Endothelial cell of umbilical vein (primary cell): ENCODE measurements around the gene NDC80. TPM values are rescaled to one million over a fixed set of nuclear protein-coding genes. Genes with fewer than 3 reads are reported as not detected.

Source experiments
- BruUV-seq: library from RNA; stranded (reverse); fragments of 400-500 nt; replicated peaks from 2 replicates; lab custom pipeline; 2021; lab: Mats Ljungman, UMichigan
- CTCF ChIA-PET: fragments of 300-600, 350-600 bp; sonication (Branson Sonifier 250); formaldehyde crosslinking; loops from one replicate; lab custom pipeline; 2021; ENCODE audit warnings: antibody characterized with exemption, inconsistent platforms; lab: Charles Lee
- POLR2A ChIA-PET: fragments of 300-600, 350-600 bp; sonication (Branson Sonifier 250); formaldehyde crosslinking; loops from one replicate; lab custom pipeline; 2021; ENCODE audit warnings: antibody characterized with exemption, inconsistent platforms; lab: Charles Lee
- DNase-seq: peaks from one replicate; pipeline ENCODE4 v3.0.0-alpha.2; 2011; ENCODE audit warnings: low read depth, low spot score
- FAIRE-seq: peaks from 2 replicates; lab custom pipeline; 2011; peaks lifted over from hg19 to GRCh38; lab: Jason Lieb, UNC
- H2AFZ ChIP-seq: 2 replicates; pipeline ENCODE4 v1.6.0; 2012; ENCODE audit warnings: low read depth, low read length, control low read depth, inconsistent platforms
- H3K27ac ChIP-seq: 2 replicates; pipeline ENCODE4 v1.5.1; 2011; ENCODE audit warnings: low read depth, mild to moderate bottlenecking, control low read depth, low read length, moderate library complexity; ENCODE audit not compliant: insufficient read depth
- H3K27me3 ChIP-seq, 2 experiments: 2 replicates each; pipeline versions ENCODE4 v1.6.0 to v1.6.1; 2011; ENCODE audit warnings: low read length in 2 of 2, mixed read lengths in 1 of 2; ENCODE audit not compliant: control insufficient read depth in 2 of 2, insufficient read depth in 2 of 2
- H3K36me3 ChIP-seq, 2 experiments: 2 replicates in 1 of 2; 3 replicates in 1 of 2; pipeline ENCODE4 v1.5.1; 2011; ENCODE audit warnings: low read length in 2 of 2, mild to moderate bottlenecking in 1 of 2, moderate library complexity in 1 of 2; ENCODE audit not compliant: control insufficient read depth in 2 of 2, insufficient read depth in 2 of 2; ENCODE audit errors: extremely low read depth in 1 of 2
- H3K4me1 ChIP-seq: 3 replicates; pipeline ENCODE4 v1.5.1; 2011; ENCODE audit warnings: mild to moderate bottlenecking, low read length; ENCODE audit not compliant: control insufficient read depth, insufficient read depth; ENCODE audit errors: extremely low read depth
- H3K4me2 ChIP-seq: 2 replicates; pipeline ENCODE4 v1.6.1; 2011; ENCODE audit warnings: low read length, control low read depth, mixed read lengths; ENCODE audit not compliant: insufficient read depth
- H3K4me3 ChIP-seq, 3 experiments: fragments of 200-600 bp in 1 of 3; sonication (generic), shearing (Covaris generic) in 1 of 3; replicated peaks in 1 of 3; 2 replicates each; pipeline ENCODE4 v1.5.1; 2011 to 2016; ENCODE audit warnings: control low read depth in 3 of 3, low read length in 3 of 3, mild to moderate bottlenecking in 2 of 3, inconsistent platforms in 1 of 3, low read depth in 1 of 3, moderate library complexity in 1 of 3; ENCODE audit not compliant: insufficient read depth in 1 of 3
- H3K79me2 ChIP-seq: 2 replicates; pipeline ENCODE4 v1.6.0; 2012; ENCODE audit warnings: low read length, inconsistent platforms; ENCODE audit not compliant: control insufficient read depth, insufficient read depth
- H3K9ac ChIP-seq: replicated peaks from 2 replicates; pipeline ENCODE3; 2011; ENCODE audit warnings: low read length, control low read depth; ENCODE audit not compliant: insufficient read depth; ENCODE audit errors: extremely low read depth
- H3K9me1 ChIP-seq: replicated peaks from 3 replicates; pipeline ENCODE4 v1.6.0; 2011; ENCODE audit warnings: mild to moderate bottlenecking, low read length; ENCODE audit not compliant: control insufficient read depth, insufficient read depth; ENCODE audit errors: extremely low read depth
- H3K9me3 ChIP-seq: replicated peaks from 2 replicates; pipeline ENCODE4 v1.5.1; 2012; ENCODE audit warnings: low read length, inconsistent platforms; ENCODE audit not compliant: control insufficient read depth, insufficient read depth
- H4K20me1 ChIP-seq: replicated peaks from 2 replicates; pipeline ENCODE3; 2011; ENCODE audit warnings: mild to moderate bottlenecking, low read length; ENCODE audit not compliant: control insufficient read depth, insufficient read depth; ENCODE audit errors: extremely low read depth
- EZH2 ChIP-seq: IDR thresholded peaks from 2 replicates; pipeline ENCODE4 v1.6.1; 2012; ENCODE audit warnings: borderline replicate concordance, low read depth, mild to moderate bottlenecking, moderate library complexity, low read length, inconsistent platforms; ENCODE audit not compliant: severe bottlenecking
- FOS ChIP-seq: IDR thresholded peaks from 2 replicates; pipeline ENCODE4 v1.6.1; 2011; ENCODE audit warnings: mild to moderate bottlenecking, low read length, moderate library complexity, borderline replicate concordance; ENCODE audit not compliant: insufficient read depth
- GATA2 ChIP-seq: IDR thresholded peaks from 2 replicates; pipeline ENCODE4 v1.7.0; 2011; ENCODE audit warnings: low read depth, mild to moderate bottlenecking, moderate library complexity, mixed read lengths, low read length; ENCODE audit not compliant: insufficient read length, insufficient read depth
- JUN ChIP-seq: IDR thresholded peaks from 2 replicates; pipeline ENCODE4 v1.6.1; 2011; ENCODE audit warnings: borderline replicate concordance, low read depth; ENCODE audit not compliant: insufficient read length, insufficient read depth
- MYC ChIP-seq: IDR thresholded peaks from one replicate; pipeline ENCODE4 v1.6.1; 2011; ENCODE audit warnings: mild to moderate bottlenecking, low read depth, low read length
- POLR2A ChIP-seq: IDR thresholded peaks from 2 replicates; pipeline ENCODE4 v1.6.1; 2012; ENCODE audit warnings: low read depth, mild to moderate bottlenecking, control low read depth, low read length
- POLR2AphosphoS5 ChIP-seq: IDR thresholded peaks from 2 replicates; pipeline ENCODE4 v1.6.1; 2012; ENCODE audit warnings: low read depth, mild to moderate bottlenecking, control low read depth, low read length, moderate library complexity; ENCODE audit not compliant: insufficient read depth
- dilution Hi-C: fragments of 300-500 bp; cut with MboI; formaldehyde crosslinking; loops from one replicate; pipeline ENCODE4 v1.15.0; 2019; ENCODE audit warnings: low sequenced_read_pairs; ENCODE audit not compliant: extremely low pct_ligation_motif_present
- intact Hi-C: fragments of 100-400 bp; cut with micrococcal nuclease; formaldehyde crosslinking; loops from one replicate; pipeline ENCODE4 v1.10.0; 2022
- polyA plus RNA-seq, 4 experiments: library from polyadenylated mRNA; depleted of rRNA in 3 of 4; stranded (reverse) in 3 of 4; unstranded in 1 of 4; fragments of >200 nt; gene quantifications; 2 replicates each; pipeline versions ENCODE4 v1.2.1 to v1.2.3, GENCODE V29; 2011 to 2012; ENCODE audit warnings: missing spikeins in 1 of 4
- total RNA-seq: library from RNA; stranded (reverse); gene quantifications from 2 replicates; pipeline ENCODE4 v1.2.3, GENCODE V29; 2021
- TF ChIP-seq, protein P1 (sequence below), 2 donors: IDR thresholded peaks; 1 replicate in 1 of 2; 2 replicates in 1 of 2; pipeline ENCODE4 v1.5.1; 2011; ENCODE audit warnings: low read length in 2 of 2, mild to moderate bottlenecking in 2 of 2, moderate library complexity in 2 of 2, control low read depth in 1 of 2, inconsistent platforms in 1 of 2, low read depth in 1 of 2; ENCODE audit not compliant: insufficient read depth in 1 of 2; ENCODE audit errors: extremely low read depth in 1 of 2
- TF ChIP-seq, protein P2 (sequence below): IDR thresholded peaks from 2 replicates; pipeline ENCODE4 v1.6.1; 2011; ENCODE audit not compliant: insufficient read depth, insufficient read length

The NDC80 gene
- total and polyA plus RNA-seq, 2 donors (not counting 3 experiments of a cell fraction or from before 2014, with no cell fraction given): 6.2 to 43.2 TPM

DNA sequence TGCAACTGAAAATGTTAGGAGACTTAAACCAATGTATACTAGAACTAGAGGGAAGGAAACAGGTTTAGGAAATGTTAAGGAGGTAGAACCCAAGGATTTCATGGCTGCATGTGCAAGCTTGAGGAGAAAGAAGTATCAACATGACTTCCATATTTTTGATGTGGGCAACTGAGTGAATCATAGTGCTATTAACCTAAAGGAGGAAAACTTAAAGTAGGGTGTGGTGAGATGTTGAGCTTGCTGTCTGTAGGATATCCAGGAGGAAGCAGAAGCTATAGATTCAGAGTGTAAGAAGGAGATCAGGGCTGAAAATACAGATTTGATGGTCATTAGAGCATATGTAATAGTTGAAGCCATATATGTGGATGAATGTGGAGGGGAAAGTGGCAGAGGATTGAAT is 31.5 kb downstream of the NDC80 start:
- dilution Hi-C loops: no loop called here
- H3K27ac ChIP-seq: no peak overlapping the region

More for the DNA sequence above, 31.5 kb downstream of the NDC80 start:
- H3K4me2 ChIP-seq: no peak overlapping the region
- ChIA-PET CTCF (no interaction called here), POLR2A (no interaction called here)
- no peak overlapping the region for H3K9ac ChIP-seq
- TF ChIP-seq POLR2AphosphoS5 (no peak), GATA2 (no peak), EZH2 (no peak), POLR2A (no peak), MYC (no peak), FOS (no peak), JUN (no peak)
- TF ChIP-seq, protein P1, sequence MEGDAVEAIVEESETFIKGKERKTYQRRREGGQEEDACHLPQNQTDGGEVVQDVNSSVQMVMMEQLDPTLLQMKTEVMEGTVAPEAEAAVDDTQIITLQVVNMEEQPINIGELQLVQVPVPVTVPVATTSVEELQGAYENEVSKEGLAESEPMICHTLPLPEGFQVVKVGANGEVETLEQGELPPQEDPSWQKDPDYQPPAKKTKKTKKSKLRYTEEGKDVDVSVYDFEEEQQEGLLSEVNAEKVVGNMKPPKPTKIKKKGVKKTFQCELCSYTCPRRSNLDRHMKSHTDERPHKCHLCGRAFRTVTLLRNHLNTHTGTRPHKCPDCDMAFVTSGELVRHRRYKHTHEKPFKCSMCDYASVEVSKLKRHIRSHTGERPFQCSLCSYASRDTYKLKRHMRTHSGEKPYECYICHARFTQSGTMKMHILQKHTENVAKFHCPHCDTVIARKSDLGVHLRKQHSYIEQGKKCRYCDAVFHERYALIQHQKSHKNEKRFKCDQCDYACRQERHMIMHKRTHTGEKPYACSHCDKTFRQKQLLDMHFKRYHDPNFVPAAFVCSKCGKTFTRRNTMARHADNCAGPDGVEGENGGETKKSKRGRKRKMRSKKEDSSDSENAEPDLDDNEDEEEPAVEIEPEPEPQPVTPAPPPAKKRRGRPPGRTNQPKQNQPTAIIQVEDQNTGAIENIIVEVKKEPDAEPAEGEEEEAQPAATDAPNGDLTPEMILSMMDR (IDR thresholded peaks at IDR 0.05; ENCODE audit: extremely low read depth in 1 of 2, insufficient read depth in 1 of 2, low read depth in 1 of 2, low read length in 2 of 2): no peak
- TF ChIP-seq, protein P2, sequence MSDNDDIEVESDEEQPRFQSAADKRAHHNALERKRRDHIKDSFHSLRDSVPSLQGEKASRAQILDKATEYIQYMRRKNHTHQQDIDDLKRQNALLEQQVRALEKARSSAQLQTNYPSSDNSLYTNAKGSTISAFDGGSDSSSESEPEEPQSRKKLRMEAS: no peak
- H3K4me3 ChIP-seq: no peak overlapping the region
- H3K27me3 ChIP-seq: no peaks in the 10 kb centered on the region
- H3K79me2 ChIP-seq: no peaks in the 10 kb centered on the region
- intact Hi-C loops: no loop called here
- no peak overlapping the region for H2AFZ ChIP-seq
- H3K4me1 ChIP-seq: peaks cover 4% of the 10 kb centered on the region
- H3K9me1 ChIP-seq: no peaks in the 10 kb centered on the region
- FAIRE-seq (no peak), DNase-seq (no peak)
- no peaks in the 10 kb centered on the region for H3K9me3 ChIP-seq
- BruUV-seq: no TSS peak
- no peaks in the 10 kb centered on the region for H4K20me1 ChIP-seq
- peaks cover 0 to 6% of the 10 kb centered on the region in 2 experiments for H3K36me3 ChIP-seq
